HG03095 (cell line): ENCODE measurements around the gene NDUFA5.
A peak's percentile ranks its signal among the peaks of the same experiment; 100 is the strongest.

Experiments used
- ATAC-seq: cut with Tn5 transposase; IDR thresholded peaks from one replicate; pipeline ENCODE4 v1.9.1; 2021; ENCODE audit warnings: moderate library complexity; ENCODE audit not compliant: unreplicated experiment

Gene NDUFA5

GRCh38 chr7:123557398-123558288 lies at the start of gene NDUFA5:
Gene NDUFA5, minus strand, starts transcription at chr7:123557818. Its CDS starts 23 bp downstream, at chr7:123557795.
- ATAC-seq, result peak; percentile 98

DNA sequence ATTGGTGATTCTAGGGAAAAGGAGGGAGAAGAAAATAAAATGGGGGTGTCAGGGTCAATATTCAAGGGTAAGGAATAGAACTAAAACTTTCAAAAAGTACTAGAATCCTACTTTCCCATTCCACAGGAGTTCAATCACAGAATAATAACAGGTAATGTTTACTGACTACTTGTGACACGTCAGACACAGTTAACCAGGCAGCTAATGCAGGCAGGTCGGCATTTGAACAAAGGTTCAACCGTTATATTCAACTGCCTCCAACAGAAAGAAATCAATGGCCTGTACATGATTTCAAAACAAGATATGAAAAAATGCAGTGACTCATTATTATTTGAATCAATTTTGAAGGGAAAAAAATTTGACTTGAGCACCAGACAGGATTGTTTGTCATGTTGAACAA lies 47.1 kb upstream of the NDUFA5 start:
- no peak for ATAC-seq

- ATAC-seq, result no peak
Observed at GRCh38 chr7:123602648-123603047, 45.0 kb upstream of the NDUFA5 start.

GRCh38 chr7:123601530-123601929 lies 43.9 kb upstream of the NDUFA5 start, which contains the start of gene ASB15:
Gene ASB15, plus strand, starts transcription at chr7:123601821. Its CDS starts 12,682 bp downstream, at chr7:123614503.
- no peak for ATAC-seq

DNA sequence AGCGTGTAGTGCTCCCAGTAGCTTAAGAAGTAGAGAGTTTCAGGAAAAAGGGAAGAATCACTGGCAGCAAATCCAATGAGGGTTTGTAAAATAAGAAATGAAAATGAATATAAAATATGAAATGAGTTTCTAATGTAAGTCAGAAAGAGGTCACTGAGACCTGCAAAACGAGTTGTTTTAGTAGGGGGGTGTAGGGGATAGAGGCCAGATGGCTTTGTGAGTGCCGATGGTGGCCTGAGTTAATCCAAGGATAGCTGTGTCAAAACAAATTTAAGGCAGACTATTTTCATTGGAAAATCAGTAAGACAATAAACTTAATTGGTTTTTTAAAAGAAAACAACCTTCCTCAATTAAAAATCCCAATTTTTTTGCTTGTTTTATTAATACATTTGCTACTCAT lies 43.3 kb upstream of the NDUFA5 start:
- ATAC-seq, result no peak

DNA sequence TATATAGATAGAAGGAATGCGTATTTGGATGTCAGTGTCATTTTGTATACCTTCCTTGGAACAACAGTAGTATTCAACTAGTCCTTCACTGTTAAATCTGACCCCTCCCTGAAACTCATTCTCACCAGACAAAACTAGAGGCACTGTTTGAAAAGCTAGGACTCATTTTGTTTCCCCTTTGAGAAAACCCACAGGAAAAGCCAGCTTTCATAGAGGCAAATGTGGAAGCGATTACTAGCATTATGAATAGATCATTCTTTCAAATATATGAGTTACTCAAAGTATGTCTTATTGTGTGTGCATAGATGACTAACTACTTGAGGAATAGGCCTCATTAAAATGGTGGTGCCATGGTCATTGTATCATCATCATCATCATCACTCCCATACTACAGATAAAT lies 42.1 kb upstream of the NDUFA5 start:
- ATAC-seq, result no peak

GRCh38 chr7:123598657-123599056 lies 41.0 kb upstream of the NDUFA5 start:
- ATAC-seq, result no peak

GRCh38 chr7:123594813-123595241 lies 37.2 kb upstream of the NDUFA5 start:
- ATAC-seq, result no peak

GRCh38 chr7:123588376-123588775 lies 30.8 kb upstream of the NDUFA5 start:
- ATAC-seq, result no peak

DNA sequence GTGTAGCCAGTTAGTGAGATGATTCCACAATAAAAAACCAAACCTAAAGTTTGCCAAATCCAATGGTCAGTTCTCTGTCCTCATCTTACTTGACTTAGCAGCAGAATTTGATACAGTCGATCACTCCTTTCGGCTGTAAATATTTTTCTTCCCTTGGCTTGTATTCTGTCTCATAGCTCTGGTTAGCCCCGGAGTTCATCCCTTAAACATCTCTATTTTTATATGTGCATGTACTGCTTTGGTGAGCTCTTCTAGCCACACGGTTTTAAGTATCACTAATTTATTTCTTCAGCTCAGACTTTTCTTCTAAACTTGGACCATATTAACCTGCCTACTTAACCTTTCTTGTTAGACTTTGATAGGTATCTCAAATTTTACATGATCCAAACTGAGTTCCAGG lies 26.2 kb upstream of the NDUFA5 start:
- no peak for ATAC-seq

DNA sequence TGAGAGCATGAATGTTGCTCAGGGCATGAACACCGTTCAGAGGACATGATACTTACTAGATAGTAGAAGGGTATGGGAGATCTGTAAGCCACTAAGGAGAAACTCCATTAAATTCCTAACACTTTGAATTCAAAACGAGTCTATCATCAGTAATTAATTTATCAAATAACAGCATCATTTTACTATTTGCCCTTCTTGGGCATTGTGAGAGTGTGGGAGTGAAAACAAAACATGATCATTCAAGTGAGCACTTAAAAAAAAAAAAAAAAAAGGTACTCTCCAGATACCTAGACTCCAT lies 23.5 kb upstream of the NDUFA5 start:
- no peak for ATAC-seq

DNA sequence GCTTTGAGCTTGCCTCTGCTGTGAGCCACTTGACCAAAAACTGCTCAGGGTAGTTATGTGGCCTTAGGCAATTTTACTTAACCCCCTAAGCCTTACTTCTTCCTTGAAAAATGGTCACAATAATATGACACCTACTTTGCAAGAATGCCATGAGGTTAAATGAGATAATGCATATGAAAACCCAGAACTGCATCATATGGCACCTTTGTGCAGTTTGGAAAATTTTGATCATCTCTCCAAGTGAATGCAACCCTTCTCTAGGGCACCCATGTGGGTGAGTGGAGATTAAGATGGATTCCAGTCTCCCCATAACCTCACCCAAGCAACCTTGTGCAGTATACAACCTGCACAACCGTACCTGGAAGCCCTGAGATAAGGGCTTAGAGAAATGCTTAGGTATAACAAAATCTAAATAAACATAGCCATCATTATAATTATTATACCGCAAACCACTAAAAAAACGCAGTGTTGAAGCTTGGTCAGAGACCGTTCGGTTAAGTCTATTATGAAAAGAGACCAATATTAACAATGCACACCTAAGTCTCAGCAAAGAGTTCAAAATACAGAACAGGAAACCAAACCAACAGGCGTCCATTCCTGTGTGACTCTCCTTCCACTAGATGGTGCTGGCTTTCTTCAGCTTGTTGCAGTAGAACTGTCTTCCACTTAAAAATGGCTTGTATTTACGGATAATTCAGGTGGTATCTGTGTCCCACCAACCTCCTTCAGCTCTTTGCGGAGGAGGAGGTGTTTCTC lies 23.0 kb upstream of the NDUFA5 start:
- peak; percentile 79 for ATAC-seq

DNA sequence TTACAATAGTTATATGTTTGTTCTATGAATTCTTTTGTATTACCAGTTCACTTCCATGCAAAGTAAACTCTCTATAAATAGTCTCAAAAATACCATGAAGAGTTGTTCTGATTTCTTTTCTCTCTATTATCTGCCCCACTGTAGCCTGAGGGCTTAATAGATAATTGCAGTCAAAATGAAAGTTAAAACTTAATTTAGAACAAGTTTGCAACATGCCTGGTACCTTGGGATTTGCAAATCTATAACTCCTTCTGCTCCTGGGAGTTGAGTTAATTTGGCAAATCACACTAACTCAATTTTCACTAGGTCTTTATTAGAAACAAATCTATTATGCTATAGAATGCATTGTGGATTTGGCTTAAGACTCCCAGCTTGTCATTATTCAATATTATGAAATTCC lies 21.8 kb upstream of the NDUFA5 start:
- no peak for ATAC-seq

GRCh38 chr7:123573896-123574467 lies 16.4 kb upstream of the NDUFA5 start:
- ATAC-seq, result no peak

DNA sequence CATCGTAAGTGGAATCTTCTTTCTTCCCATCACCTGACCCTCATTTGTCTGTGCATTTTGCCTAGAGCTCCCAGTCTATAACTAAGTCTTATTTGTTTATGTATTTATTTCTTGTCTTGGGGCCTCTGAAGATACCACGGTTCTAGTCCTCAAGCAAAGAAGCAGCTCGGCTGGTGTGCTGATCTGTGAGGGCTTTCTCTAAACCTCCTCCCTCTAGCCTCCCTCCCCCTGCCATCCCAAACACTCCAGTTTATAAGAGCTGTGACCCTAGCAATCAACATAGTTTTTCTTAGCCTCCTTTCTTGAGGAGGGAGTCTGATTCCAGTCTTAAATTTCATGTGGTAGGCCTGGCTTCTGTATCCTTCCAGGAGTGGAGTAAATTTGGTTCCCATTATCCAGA lies 15.7 kb upstream of the NDUFA5 start:
- no peak for ATAC-seq

- no peak for ATAC-seq
Observed at GRCh38 chr7:123571684-123572083, 14.1 kb upstream of the NDUFA5 start.

DNA sequence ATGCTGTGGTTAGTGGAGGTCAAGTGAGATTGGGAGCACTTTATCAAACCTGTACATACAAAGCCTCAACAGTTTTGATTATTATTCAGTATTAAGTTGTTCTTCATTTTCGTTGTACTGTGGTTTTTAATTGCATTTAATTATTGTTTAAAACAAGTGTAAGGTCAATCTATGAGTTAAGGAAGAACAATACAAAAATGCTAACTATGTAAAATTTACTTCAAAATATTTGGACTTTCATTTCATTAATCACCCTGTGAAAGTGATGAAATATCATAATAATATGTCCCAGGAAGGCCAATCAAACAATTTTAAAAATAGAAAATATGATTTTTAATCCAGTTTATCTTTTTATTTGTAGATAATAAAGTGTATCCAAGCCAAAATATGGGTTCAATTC lies 13.6 kb upstream of the NDUFA5 start:
- ATAC-seq, result no peak

- ATAC-seq, result no peak
Observed at GRCh38 chr7:123570390-123571182, 13.0 kb upstream of the NDUFA5 start.

DNA sequence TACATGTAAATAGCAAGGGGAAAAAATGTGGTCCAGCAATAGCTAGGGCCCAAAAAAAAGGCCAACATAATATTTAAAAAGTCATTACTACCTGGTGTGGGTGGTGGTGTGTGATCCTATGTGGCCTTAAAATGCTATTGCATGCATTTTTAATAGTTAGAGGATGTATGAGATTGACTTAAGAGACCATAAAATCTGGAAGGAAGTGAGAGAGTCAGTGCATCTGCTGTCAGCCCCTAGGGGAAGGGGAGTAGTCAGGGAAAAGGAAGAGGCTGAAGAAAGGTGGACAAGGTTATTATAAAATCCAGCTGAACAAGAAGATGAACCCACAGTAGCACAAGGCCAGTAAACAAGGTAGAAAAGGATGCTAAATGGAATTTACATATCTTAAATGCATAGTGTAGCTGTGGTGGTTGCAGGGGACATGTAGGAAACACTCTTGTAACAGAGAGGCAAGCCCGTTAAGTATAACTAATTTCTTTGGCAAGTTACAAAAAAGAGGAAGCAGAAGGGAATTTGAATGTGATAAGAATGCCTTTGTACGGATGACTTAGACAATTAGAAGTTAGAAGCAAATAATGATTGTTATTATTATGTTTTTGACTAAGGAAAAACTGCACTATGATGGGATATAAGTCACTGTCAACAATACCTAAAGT lies 11.9 kb upstream of the NDUFA5 start:
- ATAC-seq, result no peak

- ATAC-seq, result no peak
Observed at GRCh38 chr7:123562121-123562520, 4.5 kb upstream of the NDUFA5 start.
